ENCODE measurements around the gene PRRG1. TPM values are rescaled to one million over a fixed set of nuclear protein-coding genes. Genes with fewer than 3 reads are reported as not detected.

Gene PRRG1
- total and polyA plus RNA-seq, 2 of the 13 experiments (the other 11 are each of a cell fraction or from before 2014, with no cell fraction given): 5.0 to 11.0 TPM

DNA sequence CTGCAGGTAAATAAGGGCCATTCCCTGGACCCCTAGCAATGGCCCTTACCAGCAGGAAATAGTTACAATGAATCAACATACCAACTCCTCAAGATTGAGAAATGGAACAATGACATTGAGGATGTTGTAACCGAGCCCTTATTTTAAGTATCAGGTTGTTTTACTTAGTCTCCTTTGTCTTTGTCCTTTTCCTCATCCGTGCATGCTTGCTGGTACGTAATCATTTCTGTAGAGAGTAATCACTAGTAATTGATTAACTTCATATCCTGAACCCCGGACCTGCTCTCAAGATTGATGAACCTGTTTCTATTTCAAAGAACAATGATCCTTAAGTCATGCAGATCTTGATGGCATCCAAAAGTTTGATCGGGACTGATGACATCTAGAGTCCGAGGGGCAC is 123.7 kb downstream of the PRRG1 start:
- no TSS peak for BruUV-seq (replicated peaks)
- no peak for TF ChIP-seq MTF2 (CRISPR knock-in tag; IDR thresholded peaks at IDR 0.05; ENCODE audit: borderline replicate concordance)
- TF ChIP-seq ZNF274 (CRISPR knock-in tag; IDR thresholded peaks at IDR 0.05): no peak
- TF ChIP-seq MYNN (CRISPR knock-in tag; IDR thresholded peaks at IDR 0.05; ENCODE audit: low read depth): no peak
- no peak for TF ChIP-seq TP53 (CRISPR knock-in tag; conservative IDR thresholded peaks at IDR 0.05)
- no peak for TF ChIP-seq CHD4 (IDR thresholded peaks at IDR 0.05; ENCODE audit: borderline replicate concordance, low read length)
- TF ChIP-seq, protein P1, sequence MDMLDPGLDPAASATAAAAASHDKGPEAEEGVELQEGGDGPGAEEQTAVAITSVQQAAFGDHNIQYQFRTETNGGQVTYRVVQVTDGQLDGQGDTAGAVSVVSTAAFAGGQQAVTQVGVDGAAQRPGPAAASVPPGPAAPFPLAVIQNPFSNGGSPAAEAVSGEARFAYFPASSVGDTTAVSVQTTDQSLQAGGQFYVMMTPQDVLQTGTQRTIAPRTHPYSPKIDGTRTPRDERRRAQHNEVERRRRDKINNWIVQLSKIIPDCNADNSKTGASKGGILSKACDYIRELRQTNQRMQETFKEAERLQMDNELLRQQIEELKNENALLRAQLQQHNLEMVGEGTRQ (IDR thresholded peaks at IDR 0.05; ENCODE audit: low read depth, low read length): no peak
- TF ChIP-seq, protein P1 (CRISPR knock-in tag; IDR thresholded peaks at IDR 0.05; ENCODE audit: borderline replicate concordance): no peak
- TF ChIP-seq ISX (CRISPR knock-in tag; conservative IDR thresholded peaks at IDR 0.05): no peak
- TF ChIP-seq NFKB2 (CRISPR knock-in tag; IDR thresholded peaks at IDR 0.05; ENCODE audit: borderline replicate concordance): no peak
- TF ChIP-seq SOX13 (IDR thresholded peaks at IDR 0.05): no peak
- TF ChIP-seq SOX13 (CRISPR knock-in tag; conservative IDR thresholded peaks at IDR 0.05 in 1 of 2, IDR thresholded peaks at IDR 0.05 in 1 of 2): peak in 1 of 2 experiments; percentile 67; a peak in 1 of 4 replicates
- TF ChIP-seq, protein P2, sequence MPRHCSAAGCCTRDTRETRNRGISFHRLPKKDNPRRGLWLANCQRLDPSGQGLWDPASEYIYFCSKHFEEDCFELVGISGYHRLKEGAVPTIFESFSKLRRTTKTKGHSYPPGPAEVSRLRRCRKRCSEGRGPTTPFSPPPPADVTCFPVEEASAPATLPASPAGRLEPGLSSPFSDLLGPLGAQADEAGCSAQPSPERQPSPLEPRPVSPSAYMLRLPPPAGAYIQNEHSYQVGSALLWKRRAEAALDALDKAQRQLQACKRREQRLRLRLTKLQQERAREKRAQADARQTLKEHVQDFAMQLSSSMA (CRISPR knock-in tag; IDR thresholded peaks at IDR 0.05): no peak
- TF ChIP-seq REL (CRISPR knock-in tag; conservative IDR thresholded peaks at IDR 0.05): no peak
- 0 out of 2 replicates have a peak, but pooled peaks have one; percentile 19 for TF ChIP-seq SOX5 (CRISPR knock-in tag; IDR thresholded peaks at IDR 0.05; ENCODE audit: borderline replicate concordance)
- no peak for TF ChIP-seq ONECUT2 (CRISPR knock-in tag; IDR thresholded peaks at IDR 0.05)
- TF ChIP-seq MXI1 (IDR thresholded peaks at IDR 0.05; ENCODE audit: borderline replicate concordance, low read depth, low read length): no peak
- no peak for TF ChIP-seq ZIK1 (CRISPR knock-in tag; IDR thresholded peaks at IDR 0.05; ENCODE audit: borderline replicate concordance, low read depth)
- no peak for TF ChIP-seq RELA (CRISPR knock-in tag; IDR thresholded peaks at IDR 0.05)
- H2AFZ ChIP-seq (ENCODE audit: low read length): no peak overlapping the region
- ChIA-PET CTCF (ENCODE audit: low intra/inter-chr PET ratio, low total read pairs) (no interaction called here), POLR2A (no interaction called here)
- H3K9me3 ChIP-seq (ENCODE audit: low read length): no peaks in the 10 kb centered on the region
- ATAC-seq: peak; percentile 65
- 32% methylated on average over 6 of the region's 6 CpGs for WGBS (ENCODE audit: low lambda C conversion rate)
- H3K4me1 ChIP-seq (ENCODE audit: insufficient read depth, low read length): peaks cover 18% of the 10 kb centered on the region
- H3K4me2 ChIP-seq (ENCODE audit: low read depth, low read length): no peak overlapping the region
- DNase-seq (ENCODE audit: low spot score): peak; percentile 53
- no peaks in the 10 kb centered on the region for H3K27me3 ChIP-seq (ENCODE audit: control insufficient read depth in 1 of 2, insufficient read depth in 2 of 2, low read length in 2 of 2)
- intact Hi-C loops (cut with micrococcal nuclease; ENCODE audit: unreplicated experiment): no loop called here
- no peaks in the 10 kb centered on the region for H3K36me3 ChIP-seq (replicated peaks in 1 of 2; ENCODE audit: control insufficient read depth in 1 of 2, insufficient read depth in 2 of 2, low read length in 2 of 2)
- H3K79me2 ChIP-seq (ENCODE audit: insufficient read depth, low read length): no peaks in the 10 kb centered on the region
- in situ Hi-C loops (cut with HindIII; ENCODE audit: extremely low pct_ligation_motif_present, low pct_unique_long_range_greater_than_20kb): no loop called here
- H3K9ac ChIP-seq (ENCODE audit: insufficient read depth, low read depth, low read length): no peak overlapping the region
- FAIRE-seq: peak; percentile 57
- no peak overlapping the region for H3K27ac ChIP-seq (ENCODE audit: extremely low read length, insufficient read depth, low read length)
- no peak overlapping the region for H3K4me3 ChIP-seq (replicated peaks in 1 of 3; ENCODE audit: insufficient read depth in 1 of 3, low read depth in 2 of 3, low read length in 3 of 3)
- no peaks in the 10 kb centered on the region for H4K20me1 ChIP-seq (ENCODE audit: insufficient read depth, low read length)

All from HepG2 (cell line).